NCI-H2107 treated with DMSO at 0.1 percent for 48 hours (cell line): ENCODE data around the gene CAMK2D.
"Not testable (repeated sequence)": the region's sequence is repeated elsewhere in the genome, so short reads cannot be mapped to it uniquely, and the experiment has no call there.

Experiments
- DNase-seq: peaks from one replicate; lab custom pipeline; 2025; ENCODE audit not compliant: unreplicated experiment; lab: John Stamatoyannopoulos, UW

CAMK2D gene

GRCh38 chr4:113687067-113687718 is 74.3 kb downstream of the CAMK2D start:
- no peak for DNase-seq

- not testable (repeated sequence) for DNase-seq
These were observed 76.4 kb downstream of the CAMK2D start for GRCh38 chr4:113685157-113685556.

GRCh38 chr4:113684534-113685091 is 76.9 kb downstream of the CAMK2D start:
- DNase-seq, result no peak

- peak; percentile 51 for DNase-seq
These were observed 78.6 kb downstream of the CAMK2D start for GRCh38 chr4:113682730-113683537.

GRCh38 chr4:113678641-113679040 is 82.9 kb downstream of the CAMK2D start:
- DNase-seq, result no peak

- DNase-seq, result no peak
These were observed 84.2 kb downstream of the CAMK2D start for GRCh38 chr4:113677325-113677724.

DNA sequence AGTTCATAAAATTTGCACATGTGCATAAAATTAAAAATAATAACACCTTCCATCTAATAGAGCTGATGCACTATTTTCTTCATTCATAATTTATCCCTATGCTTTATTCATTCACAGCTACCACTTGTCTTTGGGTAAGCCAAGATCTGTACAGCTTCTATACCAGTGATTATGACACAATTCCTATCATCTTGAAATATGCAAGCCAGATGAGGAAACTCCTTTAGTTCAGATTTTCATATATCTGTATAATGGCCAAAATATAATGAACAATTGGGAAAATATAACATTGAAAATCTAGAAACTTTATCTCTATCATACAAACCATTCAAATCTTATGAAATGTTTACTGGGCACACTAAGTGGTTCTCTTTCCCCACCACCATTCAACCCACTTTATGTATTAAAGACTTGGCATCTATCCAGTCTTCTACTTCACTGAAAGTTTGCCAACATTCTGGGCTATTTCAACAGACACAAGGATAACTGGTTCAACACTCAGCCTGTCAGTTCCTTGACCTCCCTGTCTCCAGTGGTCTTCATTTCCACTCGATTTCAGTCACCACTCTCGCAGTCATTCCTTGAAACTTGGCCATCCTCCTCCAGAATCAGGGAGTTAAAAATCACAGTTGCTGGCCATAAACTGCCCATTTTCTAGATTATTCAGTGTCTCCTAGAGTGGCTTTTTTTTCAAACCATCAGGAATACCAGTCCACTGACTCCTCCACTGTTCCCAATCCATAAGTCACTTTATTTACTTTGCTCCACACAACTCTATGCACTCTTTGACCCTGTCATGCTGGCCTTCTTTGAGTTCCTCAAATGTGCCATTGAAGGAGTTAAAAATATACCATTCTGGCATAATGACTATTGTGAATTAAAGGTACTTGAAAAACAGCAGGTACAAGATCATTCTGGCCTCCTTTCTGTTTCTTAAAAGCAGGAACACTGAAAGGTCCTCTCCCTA is 85.5 kb downstream of the CAMK2D start:
- no peak for DNase-seq

- DNase-seq, result no peak
These were observed 86.8 kb downstream of the CAMK2D start for GRCh38 chr4:113674733-113675132.

GRCh38 chr4:113674251-113674650 is 87.3 kb downstream of the CAMK2D start:
- no peak for DNase-seq

- DNase-seq, result no peak
These were observed 88.1 kb downstream of the CAMK2D start for GRCh38 chr4:113673450-113673849.

DNA sequence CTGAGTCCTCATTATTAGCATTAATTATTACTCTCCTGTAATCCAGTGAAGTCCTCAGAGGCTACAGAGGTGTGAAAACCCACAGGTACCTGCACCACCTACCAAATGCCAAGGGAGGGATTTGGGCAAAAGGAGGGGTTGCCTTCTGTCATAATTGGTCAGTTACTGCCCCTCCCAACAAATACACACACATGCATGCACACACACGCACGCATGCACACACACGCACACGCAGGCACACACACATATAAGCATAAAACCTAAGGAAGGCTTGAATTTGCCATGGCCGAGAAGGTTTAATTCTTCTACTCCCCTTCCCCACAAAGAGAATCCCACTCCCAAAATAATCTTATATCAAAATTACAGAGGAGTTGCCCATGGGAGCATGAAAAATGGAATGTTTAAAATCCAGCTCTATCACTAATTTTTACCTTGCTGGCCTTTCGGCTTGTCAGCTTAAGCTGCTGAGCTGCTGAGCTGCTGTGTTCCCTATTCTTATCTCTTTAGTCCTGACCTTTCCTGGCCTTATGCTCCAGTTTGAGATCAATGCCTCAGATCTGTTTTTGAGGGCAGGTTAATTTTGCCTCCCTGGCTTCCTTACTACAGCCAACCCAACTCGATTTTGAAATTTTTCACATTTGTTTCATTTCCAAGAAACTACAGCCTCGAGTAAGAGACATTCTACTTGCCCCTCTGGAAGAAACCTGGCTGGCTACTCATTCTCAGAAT is 95.0 kb downstream of the CAMK2D start:
- DNase-seq, result no peak

GRCh38 chr4:113665036-113665435 is 96.5 kb downstream of the CAMK2D start:
- DNase-seq, result no peak

DNA sequence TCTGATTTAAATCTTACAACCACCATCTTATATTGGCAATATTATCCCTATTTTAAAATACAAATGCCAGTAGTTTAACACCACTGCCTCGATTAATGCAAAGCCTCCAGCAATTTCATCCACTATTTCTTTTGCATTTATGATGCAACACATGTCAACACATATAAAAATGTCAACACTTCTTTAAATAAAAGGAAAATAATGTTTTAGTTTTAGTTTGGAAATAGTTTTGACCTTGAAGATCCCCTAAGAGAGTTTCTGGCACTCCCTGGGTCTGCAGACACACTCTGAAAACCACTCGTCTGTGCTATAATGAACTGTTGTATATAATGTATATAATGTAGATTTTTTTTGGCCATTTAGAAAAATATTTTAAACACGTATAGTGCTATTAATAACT is 99.0 kb downstream of the CAMK2D start:
- DNase-seq, result no peak

DNA sequence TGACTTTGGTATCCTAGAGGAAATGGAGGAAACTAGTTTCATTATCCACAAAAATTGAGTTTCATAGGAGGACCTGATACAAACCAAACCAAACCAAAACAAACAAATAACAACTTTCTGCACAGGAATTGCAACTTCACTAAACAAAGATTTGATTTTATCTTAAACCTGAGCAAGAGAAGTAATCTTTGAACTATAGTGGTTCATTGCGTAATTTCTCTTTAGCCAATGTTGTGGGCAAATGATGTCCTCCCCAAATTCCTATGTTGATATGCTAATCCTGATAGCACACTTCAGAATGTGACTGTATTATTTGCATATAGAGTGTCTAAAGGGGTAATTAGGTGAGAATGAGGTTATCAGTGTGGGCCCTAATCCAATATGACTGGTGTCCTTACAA is 102.4 kb downstream of the CAMK2D start:
- no peak for DNase-seq

GRCh38 chr4:113657586-113658233 is 103.8 kb downstream of the CAMK2D start:
- DNase-seq, result peak; percentile 38

GRCh38 chr4:113653871-113654270 is 107.7 kb downstream of the CAMK2D start:
- DNase-seq, result no peak

DNA sequence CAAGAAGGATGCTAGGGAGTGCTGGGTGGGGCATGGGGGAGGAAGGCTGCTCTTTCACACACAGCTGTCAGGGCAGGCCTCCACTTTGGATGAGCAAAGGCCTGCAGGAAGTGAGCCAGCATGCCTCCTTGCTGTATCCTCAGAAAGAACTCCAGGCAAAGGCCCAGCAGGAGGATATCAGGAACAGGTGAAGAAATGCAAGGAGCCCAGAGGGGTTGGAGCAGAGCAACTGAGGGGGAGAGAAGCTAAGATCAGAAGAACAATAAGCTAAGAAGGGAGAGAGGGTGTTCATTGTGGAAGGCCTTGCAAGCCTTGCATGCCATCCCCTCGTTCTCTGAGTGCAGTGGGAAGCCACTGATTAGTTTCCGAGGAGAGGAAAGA is 115.1 kb downstream of the CAMK2D start:
- DNase-seq, result no peak

DNA sequence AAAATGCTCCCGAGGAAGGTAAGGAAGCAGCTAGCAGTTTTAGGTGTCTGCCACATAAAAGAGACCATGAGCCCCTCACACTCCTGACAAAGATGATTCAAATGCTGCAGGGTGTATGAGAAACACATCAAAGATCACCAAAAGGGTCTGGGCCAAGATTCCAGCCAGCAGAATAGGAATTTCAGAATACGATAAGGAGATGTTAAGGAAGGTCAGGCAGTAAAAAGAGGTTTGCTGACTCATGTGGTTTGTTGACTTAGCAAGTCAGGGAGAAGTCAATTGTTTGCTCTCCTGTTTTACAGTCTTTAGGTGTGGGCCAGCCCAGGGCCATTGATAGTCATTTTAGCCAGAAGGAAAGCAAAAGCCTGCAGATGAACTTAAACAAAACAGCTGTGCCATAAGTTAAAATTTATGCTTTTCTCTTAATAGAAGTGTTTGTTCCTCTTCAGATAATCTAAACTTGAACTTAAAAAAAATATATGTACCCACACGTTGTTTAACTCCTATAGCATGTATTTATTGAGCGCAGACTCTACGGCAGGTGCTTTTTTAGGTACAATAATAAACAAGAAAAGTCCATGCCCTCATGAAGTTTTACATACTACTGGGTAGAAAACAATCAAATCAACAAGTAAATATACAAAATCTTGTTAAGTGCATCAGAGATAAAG is 115.6 kb downstream of the CAMK2D start:
- DNase-seq, result no peak

- no peak for DNase-seq
These were observed 116.2 kb downstream of the CAMK2D start for GRCh38 chr4:113645288-113645687.
